Lung (tissue), 12 donors: ENCODE data around the gene PGM1. TPM values are rescaled to one million over a fixed set of nuclear protein-coding genes. Genes with fewer than 3 reads are reported as not detected.

Experiments
- ATAC-seq: fragments of 200-7000 bp; cut with Tn5 transposase; one replicate; pipeline ENCODE4 v1.9.1; 2020; ENCODE audit warnings: moderate number of reproducible peaks; ENCODE audit not compliant: insufficient read depth, low FRiP score
- DNase-seq, 3 donors: peaks; one replicate each; pipeline ENCODE4 v3.0.0-alpha.2; 2013 to 2017
- H3K27ac ChIP-seq, 2 donors: one replicate each; pipeline ENCODE4 v1.5.1; 2013; ENCODE audit warnings: mild to moderate bottlenecking in 2 of 2, moderate library complexity in 2 of 2, control low read depth in 1 of 2, inconsistent platforms in 1 of 2, low read depth in 1 of 2, low read length in 1 of 2
- H3K27me3 ChIP-seq, 3 donors: one replicate each; pipeline ENCODE4 v1.5.1; 2013; ENCODE audit warnings: low read length in 2 of 3; ENCODE audit not compliant: control insufficient read depth in 3 of 3, insufficient read depth in 3 of 3
- H3K36me3 ChIP-seq, 4 donors: one replicate each; pipeline ENCODE4 v1.5.1; 2013; ENCODE audit warnings: low read length in 4 of 4, mild to moderate bottlenecking in 1 of 4, moderate library complexity in 1 of 4; ENCODE audit not compliant: control insufficient read depth in 4 of 4, insufficient read depth in 4 of 4
- H3K4me1 ChIP-seq, 5 donors: one replicate each; pipeline ENCODE4 v1.5.1; 2013; ENCODE audit warnings: low read length in 5 of 5, mild to moderate bottlenecking in 2 of 5, moderate library complexity in 1 of 5; ENCODE audit not compliant: control insufficient read depth in 5 of 5, insufficient read depth in 5 of 5
- H3K4me3 ChIP-seq: one replicate; pipeline ENCODE4 v1.5.1; 2013; ENCODE audit warnings: mild to moderate bottlenecking, control low read depth, moderate library complexity
- H3K9ac ChIP-seq, 2 donors: one replicate each; pipeline ENCODE4 v1.5.1; 2013; ENCODE audit warnings: low read length in 2 of 2, control low read depth in 1 of 2; ENCODE audit not compliant: insufficient read depth in 1 of 2
- H3K9me3 ChIP-seq, 4 donors: one replicate each; pipeline ENCODE4 v1.5.1; 2013; ENCODE audit warnings: low read length in 3 of 4, mild to moderate bottlenecking in 1 of 4, moderate library complexity in 1 of 4; ENCODE audit not compliant: control insufficient read depth in 4 of 4, insufficient read depth in 3 of 4
- WGBS, 2 donors: extraction: QIAGEN DNeasy Blood & Tissue Kit; methylation state at CpG; one replicate each; pipeline ENCODE4 v1.1.7; 2013; 5-methylcytosine and 5-hydroxymethylcytosine counted together
- polyA plus RNA-seq, 2 donors: library from polyadenylated mRNA; stranded (reverse); fragments of 200-250 nt; gene quantifications; one replicate each; pipeline ENCODE4 v1.2.1, GENCODE V29; 2013
- total RNA-seq, 2 donors: library from RNA; depleted of rRNA in 1 of 2; stranded (reverse); fragments of >200 nt in 1 of 2; gene quantifications; one replicate each; pipeline ENCODE4 v1.2.1, GENCODE V29; 2014 to 2021
- TF ChIP-seq, protein P1 (sequence below): IDR thresholded peaks from 2 replicates; pipeline ENCODE4 v1.5.1; 2012; ENCODE audit warnings: mild to moderate bottlenecking; ENCODE audit errors: control extremely low read depth, extremely low read depth
- donor health status: control.
- donor health status: control.
- donor health status: Bipolar disorder and iron deficiency.
- donor health status: healthy.
- donor health status: DM: yes; HTN: yes; CAD: no.

Gene PGM1
- total and polyA plus RNA-seq, 4 donors = 9.1 to 53.8 (median 34.8) TPM

GRCh38 chr1:63690966-63691700, 97.9 kb downstream of the PGM1 start:
- no peak overlapping the region for H3K4me3 ChIP-seq
- H3K27ac ChIP-seq = no peak overlapping the region
- peak overlapping the region in 1 of 2 donors; percentile 2 for H3K9ac ChIP-seq
- H3K4me1 ChIP-seq = peaks cover 0 to 30% (median 4%) of the 10 kb centered on the region in 5 donors
- DNase-seq (no peak), ATAC-seq (no peak)
- no peaks in the 10 kb centered on the region for H3K9me3 ChIP-seq
- TF ChIP-seq, protein P1, sequence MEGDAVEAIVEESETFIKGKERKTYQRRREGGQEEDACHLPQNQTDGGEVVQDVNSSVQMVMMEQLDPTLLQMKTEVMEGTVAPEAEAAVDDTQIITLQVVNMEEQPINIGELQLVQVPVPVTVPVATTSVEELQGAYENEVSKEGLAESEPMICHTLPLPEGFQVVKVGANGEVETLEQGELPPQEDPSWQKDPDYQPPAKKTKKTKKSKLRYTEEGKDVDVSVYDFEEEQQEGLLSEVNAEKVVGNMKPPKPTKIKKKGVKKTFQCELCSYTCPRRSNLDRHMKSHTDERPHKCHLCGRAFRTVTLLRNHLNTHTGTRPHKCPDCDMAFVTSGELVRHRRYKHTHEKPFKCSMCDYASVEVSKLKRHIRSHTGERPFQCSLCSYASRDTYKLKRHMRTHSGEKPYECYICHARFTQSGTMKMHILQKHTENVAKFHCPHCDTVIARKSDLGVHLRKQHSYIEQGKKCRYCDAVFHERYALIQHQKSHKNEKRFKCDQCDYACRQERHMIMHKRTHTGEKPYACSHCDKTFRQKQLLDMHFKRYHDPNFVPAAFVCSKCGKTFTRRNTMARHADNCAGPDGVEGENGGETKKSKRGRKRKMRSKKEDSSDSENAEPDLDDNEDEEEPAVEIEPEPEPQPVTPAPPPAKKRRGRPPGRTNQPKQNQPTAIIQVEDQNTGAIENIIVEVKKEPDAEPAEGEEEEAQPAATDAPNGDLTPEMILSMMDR = no peak
- 86 to 89% methylated on average over 6 of the region's 6 CpGs for WGBS, 2 donors
- no peaks in the 10 kb centered on the region for H3K27me3 ChIP-seq
- no peaks in the 10 kb centered on the region for H3K36me3 ChIP-seq

DNA sequence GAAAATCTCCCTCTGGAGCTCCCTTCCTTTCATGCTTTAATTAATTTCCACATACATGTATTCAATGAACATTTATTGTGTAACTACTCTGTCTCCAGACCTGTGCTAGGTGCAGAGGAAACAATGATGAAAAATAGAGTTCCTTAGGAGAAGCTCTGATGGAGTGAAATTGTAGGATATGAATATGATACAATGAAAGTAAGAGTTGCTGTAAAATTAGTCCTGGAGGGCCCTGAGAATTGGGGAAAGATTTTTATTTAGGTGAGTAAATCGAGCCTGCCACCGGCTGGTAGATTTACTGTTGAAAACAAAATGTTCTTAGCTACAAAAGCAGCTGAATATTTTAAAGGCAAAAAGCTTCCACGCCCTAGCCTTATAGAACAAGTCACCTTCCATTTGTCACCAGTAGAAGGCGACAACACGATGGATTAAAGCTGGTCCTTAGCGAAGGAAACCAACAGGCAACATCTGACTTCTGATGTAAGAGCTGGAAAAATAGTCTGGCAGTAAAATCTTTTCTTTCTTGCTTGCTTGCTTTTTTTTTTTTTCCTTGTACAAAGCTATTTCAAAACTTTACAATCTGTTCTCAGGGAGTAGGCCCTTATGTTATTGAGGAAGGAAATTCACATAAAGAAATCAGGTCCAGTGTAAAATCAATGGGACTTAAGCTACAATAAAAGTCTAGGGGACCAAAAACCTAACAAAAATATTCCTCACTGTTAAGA, 98.7 kb downstream of the PGM1 start:
- H3K36me3 ChIP-seq = no peaks in the 10 kb centered on the region
- H3K27ac ChIP-seq = no peak overlapping the region
- DNase-seq (peak; percentile 88 to 99 (median 98)), ATAC-seq (peak; percentile 76)
- no peak overlapping the region for H3K4me3 ChIP-seq
- no peaks in the 10 kb centered on the region for H3K9me3 ChIP-seq
- H3K27me3 ChIP-seq = no peaks in the 10 kb centered on the region
- TF ChIP-seq, protein P1 = peak; percentile 45
- H3K9ac ChIP-seq = peak overlapping the region in 1 of 2 donors; percentile 2
- H3K4me1 ChIP-seq = peaks cover 0 to 30% (median 4%) of the 10 kb centered on the region in 5 donors
- WGBS, 2 donors = 3 to 4% methylated on average over 6 of the region's 6 CpGs

- Histone ChIP-seq H3K4me1 (peaks cover 0 to 24% (median 4%) of the 10 kb centered on the region in 5 donors), H3K27me3 (no peaks in the 10 kb centered on the region), H3K9me3 (no peaks in the 10 kb centered on the region), H3K4me3 (no peak overlapping the region), H3K9ac (no peak overlapping the region), H3K27ac (no peak overlapping the region), H3K36me3 (no peaks in the 10 kb centered on the region)
- 96% methylated on average over 2 of the region's 2 CpGs for WGBS, 2 donors
- TF ChIP-seq, protein P1 = no peak
- ATAC-seq = no peak
- DNase-seq = peak in 1 of 3 donors; percentile 39
These were observed 100.8 kb downstream of the PGM1 start for GRCh38 chr1:63693944-63694571.
